ENCODE data around the gene TFAM.

DNA sequence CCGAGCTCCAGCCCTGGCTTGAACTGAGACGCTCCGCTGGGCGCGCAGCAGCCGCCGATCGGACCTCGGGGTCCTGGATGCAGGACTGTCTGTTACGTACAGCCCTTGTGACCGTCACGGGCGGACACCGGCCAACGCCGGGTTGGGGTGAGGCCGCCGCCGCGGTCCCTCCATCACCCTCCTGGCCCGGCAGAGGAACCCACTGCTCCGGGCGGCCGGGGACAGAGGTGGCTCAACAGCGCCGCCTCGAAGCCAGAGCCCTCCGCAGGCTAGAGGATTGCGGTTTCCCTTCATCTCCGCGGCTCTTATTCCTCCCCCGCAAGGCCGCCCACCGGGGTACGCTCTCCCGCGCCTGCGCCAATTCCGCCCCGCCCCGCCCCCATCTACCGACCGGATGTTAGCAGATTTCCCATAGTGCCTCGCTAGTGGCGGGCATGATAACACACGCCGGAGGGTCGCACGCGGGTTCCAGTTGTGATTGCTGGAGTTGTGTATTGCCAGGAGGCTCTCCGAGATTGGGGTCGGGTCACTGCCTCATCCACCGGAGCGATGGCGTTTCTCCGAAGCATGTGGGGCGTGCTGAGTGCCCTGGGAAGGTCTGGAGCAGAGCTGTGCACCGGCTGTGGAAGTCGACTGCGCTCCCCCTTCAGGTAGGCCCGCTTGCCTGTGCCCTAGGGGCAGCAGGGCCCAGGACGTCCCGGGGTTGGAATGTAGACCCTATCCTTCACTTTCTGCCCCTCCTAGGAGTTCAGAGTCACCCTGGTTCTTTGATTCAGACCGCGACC, at the start of gene TFAM:
- peak in 1 of 2 donors; percentile 80 for TF ChIP-seq POLR2A (IDR thresholded peaks at IDR 0.05)
- TF ChIP-seq, protein P1, sequence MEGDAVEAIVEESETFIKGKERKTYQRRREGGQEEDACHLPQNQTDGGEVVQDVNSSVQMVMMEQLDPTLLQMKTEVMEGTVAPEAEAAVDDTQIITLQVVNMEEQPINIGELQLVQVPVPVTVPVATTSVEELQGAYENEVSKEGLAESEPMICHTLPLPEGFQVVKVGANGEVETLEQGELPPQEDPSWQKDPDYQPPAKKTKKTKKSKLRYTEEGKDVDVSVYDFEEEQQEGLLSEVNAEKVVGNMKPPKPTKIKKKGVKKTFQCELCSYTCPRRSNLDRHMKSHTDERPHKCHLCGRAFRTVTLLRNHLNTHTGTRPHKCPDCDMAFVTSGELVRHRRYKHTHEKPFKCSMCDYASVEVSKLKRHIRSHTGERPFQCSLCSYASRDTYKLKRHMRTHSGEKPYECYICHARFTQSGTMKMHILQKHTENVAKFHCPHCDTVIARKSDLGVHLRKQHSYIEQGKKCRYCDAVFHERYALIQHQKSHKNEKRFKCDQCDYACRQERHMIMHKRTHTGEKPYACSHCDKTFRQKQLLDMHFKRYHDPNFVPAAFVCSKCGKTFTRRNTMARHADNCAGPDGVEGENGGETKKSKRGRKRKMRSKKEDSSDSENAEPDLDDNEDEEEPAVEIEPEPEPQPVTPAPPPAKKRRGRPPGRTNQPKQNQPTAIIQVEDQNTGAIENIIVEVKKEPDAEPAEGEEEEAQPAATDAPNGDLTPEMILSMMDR (IDR thresholded peaks at IDR 0.05), result peak in 9 of 12 donors; percentile 3 to 75 (median 63)
